NK-92 treated with Interleukin-12 subunit alpha and Interleukin-12 subunit beta, amount 100 ng/mL, for 24 hours (cell line): Measurements from ENCODE around the gene ZNF366.

Experiments
- DNase-seq: peaks from one replicate; lab custom pipeline; 2025; lab: John Stamatoyannopoulos, UW

Gene ZNF366

GRCh38 chr5:72465601-72466563, 41.3 kb downstream of the ZNF366 start:
- no peak for DNase-seq

DNA sequence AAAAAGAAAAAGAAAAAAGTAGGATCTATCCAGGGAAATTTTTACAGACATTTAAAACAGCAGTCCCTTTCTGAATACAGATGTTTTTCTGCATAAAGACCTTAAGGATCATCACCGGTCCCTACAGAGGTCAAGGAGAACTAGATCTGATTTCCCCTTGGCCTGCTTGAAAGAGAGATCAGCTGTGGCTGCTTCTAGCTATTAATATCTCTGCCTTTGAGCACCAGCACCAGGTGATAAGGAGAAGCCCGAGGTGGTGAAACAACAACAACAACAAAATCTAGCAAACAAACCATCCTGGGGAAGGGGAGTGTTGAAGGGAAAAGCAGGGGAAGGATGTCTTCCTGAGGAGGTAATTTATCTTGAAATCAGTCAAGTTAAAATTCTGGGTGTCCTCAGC, 42.1 kb downstream of the ZNF366 start:
- no peak for DNase-seq

- DNase-seq: no peak
Measured at GRCh38 chr5:72464071-72464470, 43.1 kb downstream of the ZNF366 start.

- DNase-seq: no peak
Measured at GRCh38 chr5:72463449-72464052, 43.7 kb downstream of the ZNF366 start.

DNA sequence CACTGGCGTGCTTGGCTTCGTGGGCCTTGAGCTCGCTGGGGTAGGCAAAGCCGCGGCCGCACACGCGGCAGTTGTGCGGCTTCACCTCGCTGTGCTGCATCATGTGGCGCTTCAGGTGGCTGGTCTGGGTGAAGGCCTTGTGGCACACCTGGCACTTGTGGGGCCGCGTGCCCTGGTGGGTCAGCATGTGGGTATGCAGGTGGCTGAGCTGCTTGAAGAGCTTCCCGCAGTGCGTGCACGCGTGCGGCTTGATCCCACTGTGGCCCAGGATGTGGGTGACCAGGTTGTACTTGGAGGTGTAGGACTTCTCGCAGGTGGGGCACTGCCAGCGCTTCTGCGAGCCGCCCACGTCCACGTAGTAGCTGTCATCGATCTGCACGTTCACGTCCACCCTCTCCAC, 46.8 kb downstream of the ZNF366 start:
- no peak for DNase-seq

DNA sequence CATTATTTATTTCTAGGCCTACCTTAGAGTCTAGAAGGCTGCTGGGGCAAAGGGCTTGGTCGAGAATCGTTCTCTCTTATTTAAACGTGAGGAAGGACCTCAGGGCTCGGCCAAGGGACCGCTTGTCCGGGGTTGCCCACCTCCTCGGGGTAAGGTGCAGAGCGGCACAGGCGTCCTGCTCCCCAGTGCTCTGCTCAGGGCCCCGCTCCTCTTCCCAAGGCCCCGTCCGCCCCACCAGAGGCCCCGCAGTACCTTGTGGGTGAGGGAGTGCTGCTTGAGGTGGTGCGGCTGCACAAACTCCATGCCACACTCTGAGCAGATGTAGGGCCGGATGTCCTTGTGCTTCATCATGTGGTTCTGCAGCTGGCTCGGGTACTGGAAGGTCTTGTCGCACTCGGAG, 47.3 kb downstream of the ZNF366 start:
- no peak for DNase-seq

- no peak for DNase-seq
Measured at GRCh38 chr5:72459089-72459661, 48.0 kb downstream of the ZNF366 start.

- no peak for DNase-seq
Measured at GRCh38 chr5:72458407-72458806, 48.8 kb downstream of the ZNF366 start.

DNA sequence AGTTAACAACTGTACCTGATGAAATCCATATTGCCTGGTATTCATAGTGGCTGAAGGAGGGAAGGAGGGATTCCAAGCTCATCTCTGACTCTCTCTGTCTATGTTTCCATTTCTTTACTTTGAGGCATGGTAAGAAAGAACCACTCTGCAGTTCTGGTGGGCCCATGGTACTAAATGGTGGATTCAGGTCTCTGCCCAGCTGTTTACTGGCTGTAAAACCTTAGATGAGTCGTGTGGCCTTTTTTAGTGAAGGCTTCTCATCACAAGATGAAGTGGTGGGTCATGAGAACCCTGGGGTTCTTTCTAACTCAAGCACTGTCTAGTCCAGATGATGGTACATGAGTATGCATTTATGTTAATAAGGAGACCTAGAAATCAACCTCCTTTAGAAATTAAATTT, 49.7 kb downstream of the ZNF366 start:
- no peak for DNase-seq

- no peak for DNase-seq
Measured at GRCh38 chr5:72456391-72457074, 50.7 kb downstream of the ZNF366 start.

- DNase-seq: no peak
Measured at GRCh38 chr5:72455476-72455875, 51.7 kb downstream of the ZNF366 start.

DNA sequence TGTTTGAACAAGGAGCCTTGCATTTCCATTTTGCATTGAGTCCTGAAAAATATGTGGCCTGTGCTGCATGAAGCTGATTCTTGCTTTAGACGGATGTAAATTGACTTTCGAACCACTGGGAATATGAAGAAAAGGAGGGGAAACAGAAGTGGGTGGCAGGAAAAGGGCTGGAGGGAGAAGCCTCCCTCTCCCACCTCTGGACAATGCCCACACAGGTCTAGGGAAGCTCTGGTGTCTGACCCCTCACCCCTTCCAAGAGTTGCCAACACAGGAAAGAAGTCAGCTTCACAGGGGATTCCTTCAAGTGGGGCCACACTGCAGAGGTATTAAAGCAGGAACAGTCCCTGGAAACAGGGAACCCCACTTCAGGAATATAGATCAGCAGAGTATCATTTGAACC, 52.2 kb downstream of the ZNF366 start:
- no peak for DNase-seq

DNA sequence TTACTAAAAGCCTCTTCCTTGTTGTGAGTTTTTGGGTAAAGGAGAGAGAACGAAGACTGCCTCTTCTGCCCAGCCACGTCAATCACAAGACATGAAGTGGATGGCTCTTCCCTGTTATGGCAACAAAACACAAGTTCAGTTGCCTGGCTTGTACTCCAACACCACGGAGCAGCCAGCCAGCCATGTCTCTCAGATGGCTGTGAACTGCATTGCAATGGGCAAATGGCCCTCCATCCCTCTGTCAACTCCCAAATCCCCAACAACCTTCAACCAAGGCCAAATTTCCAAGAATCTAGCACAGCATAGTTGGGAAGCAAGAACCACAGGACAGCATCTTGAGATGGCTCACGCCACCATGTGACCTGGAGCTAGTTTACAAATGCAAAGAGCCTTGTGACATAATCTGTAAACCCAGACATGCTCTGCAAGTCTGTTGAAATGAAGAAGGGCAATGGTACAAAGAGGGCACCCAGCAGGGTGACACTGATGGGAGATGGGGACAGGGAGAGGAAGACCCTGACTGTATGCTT, 53.9 kb downstream of the ZNF366 start:
- DNase-seq: no peak

GRCh38 chr5:72452515-72453245, 54.5 kb downstream of the ZNF366 start:
- DNase-seq: no peak

GRCh38 chr5:72451741-72452505, 55.3 kb downstream of the ZNF366 start:
- DNase-seq: no peak

DNA sequence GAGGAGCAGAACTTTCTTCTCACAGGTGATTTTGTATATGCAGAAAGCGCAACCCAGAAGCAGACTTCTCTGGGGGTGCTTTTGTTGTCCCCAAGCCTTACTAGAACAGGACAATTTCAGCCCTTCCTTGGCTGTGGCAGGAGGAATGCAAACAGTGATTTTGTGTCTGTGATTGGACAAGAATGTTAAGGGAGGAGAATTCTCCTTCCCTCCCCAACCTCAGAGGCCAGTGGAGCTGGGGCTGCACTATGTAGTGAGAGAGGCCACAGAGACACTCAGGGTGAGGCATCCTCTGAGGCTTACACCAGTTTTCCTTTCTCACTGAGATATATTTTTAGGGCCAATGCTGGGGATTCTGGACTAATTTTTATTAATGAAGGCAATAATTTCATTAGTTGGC, 58.8 kb downstream of the ZNF366 start:
- DNase-seq: no peak

DNA sequence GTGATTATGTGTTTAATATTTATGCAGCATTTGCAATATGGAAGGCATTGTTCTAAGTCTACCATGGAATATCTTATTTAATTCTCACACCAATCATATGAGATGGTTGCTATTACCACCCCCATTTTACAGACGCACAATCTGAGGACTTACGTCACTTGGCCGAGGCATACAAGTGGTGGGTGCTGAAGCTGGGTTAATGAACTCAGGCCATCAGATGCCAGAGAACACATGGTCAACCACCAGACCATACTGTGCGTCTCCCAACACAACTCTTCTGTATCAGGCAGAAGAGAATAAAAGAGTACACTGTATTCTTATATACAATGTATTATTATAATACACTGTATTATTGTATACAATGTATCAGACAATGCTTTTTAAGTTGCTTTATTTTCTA, 59.5 kb downstream of the ZNF366 start:
- DNase-seq: no peak

GRCh38 chr5:72445969-72446368, 61.2 kb downstream of the ZNF366 start:
- no peak for DNase-seq

DNA sequence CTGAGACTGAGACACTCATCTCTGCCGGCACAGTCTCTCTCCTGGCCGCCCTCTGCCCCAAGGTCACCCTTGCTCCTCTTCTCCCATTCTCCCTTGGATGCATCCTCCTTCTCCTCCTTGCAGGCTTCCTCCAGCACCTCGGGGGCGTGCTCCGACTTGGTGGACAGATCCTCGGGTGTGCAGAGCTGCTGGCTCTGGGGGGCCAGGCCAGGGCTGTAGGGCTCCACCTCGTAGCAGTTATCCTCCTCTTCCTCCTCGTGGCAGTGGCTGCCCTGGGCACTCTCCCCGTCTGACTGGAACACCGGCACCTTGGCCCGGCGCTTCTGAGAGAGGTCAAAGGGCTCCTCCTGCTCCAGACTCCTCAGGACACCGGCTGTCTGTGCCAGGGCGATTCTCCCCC, 63.3 kb downstream of the ZNF366 start:
- DNase-seq: no peak

GRCh38 chr5:72441862-72442540, 65.2 kb downstream of the ZNF366 start:
- no peak for DNase-seq
